CMK (cell line): ENCODE data around the gene BIVM.

ENCODE experiments used
- DNase-seq: peaks from one replicate; pipeline ENCODE4 v3.0.0-alpha.2; 2010; ENCODE audit warnings: low read depth

Gene BIVM

DNA sequence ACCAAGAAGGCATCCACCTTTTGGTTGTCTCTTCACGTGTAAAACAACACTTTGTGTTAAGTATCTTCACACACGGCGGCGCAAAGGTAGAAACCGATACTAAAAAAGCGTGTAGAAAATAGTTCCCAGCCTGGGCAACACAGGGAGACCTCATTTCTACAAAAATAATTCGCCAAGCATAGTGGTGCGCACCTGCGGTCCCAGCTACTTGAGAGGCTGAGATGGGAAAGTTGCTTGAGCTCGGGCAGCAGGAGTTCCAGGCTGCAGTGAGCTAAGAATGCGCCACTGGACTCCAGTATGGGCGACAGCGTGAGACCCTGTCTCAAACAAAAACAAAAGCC is 46.3 kb downstream of the BIVM start:
- DNase-seq: no peak

DNA sequence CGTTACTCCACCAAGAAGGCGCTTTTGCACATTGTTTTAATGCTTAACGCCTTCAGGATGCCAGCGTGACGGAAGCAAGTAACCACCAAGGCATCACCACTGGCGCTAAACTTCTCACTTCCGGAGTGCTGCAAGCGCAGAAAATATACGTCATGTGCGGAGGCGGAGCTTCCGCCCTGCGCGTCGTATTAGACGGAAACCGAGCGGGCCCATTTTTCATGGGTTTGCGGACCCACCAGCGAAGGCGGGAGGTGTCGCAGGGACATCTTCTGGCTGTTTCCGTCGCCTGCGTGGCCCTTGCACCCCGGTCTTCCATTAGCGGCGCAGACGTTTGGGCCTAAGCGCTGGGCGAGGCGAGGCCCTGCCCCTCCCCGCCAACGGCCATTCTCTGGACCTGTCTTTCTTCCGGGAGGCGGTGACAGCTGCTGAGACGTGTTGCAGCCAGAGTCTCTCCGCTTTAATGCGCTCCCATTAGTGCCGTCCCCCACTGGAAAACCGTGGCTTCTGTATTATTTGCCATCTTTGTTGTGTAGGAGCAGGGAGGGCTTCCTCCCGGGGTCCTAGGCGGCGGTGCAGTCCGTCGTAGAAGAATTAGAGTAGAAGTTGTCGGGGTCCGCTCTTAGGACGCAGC is 46.8 kb downstream of the BIVM start, which contains the start of gene ERCC5:
ERCC5 (plus strand) TSS at position 403 of the 631 bp plus-strand sequence. CDS start 235 bp downstream, outside the sequence.
- peak; percentile 92 for DNase-seq

DNA sequence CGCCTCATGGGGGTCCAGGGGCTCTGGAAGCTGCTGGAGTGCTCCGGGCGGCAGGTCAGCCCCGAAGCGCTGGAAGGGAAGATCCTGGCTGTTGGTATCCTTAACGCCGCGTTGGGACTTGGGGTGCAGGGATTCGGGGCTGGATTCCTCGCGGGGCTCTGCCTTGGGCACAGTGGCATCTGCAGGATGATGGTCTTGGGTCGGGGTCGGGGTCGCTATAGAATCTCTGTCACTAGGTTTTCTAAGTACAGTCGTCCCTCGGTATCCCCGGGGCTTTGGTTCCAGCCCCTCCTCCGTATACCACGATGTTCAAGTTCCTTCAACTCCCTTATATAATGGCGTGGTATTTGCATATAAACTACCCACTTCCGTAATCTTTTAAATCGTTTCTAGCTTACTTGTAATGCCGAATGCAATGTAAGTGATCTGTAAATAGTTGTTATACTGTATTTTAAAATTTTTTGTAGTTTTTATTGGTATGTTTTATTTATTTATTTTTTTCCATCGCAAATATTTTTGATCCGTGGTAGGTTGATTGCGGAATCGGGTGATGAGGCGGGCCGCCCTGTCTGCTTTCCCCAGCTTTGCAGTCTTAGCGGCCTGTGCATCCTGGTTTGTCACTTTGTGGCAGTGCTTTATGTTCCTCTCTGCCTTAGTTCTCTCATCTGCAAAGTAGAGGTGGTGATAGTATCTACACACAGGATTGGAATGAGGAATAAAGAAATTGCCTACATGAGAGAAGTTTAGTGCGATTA is 47.5 kb downstream of the BIVM start:
- DNase-seq: no peak

DNA sequence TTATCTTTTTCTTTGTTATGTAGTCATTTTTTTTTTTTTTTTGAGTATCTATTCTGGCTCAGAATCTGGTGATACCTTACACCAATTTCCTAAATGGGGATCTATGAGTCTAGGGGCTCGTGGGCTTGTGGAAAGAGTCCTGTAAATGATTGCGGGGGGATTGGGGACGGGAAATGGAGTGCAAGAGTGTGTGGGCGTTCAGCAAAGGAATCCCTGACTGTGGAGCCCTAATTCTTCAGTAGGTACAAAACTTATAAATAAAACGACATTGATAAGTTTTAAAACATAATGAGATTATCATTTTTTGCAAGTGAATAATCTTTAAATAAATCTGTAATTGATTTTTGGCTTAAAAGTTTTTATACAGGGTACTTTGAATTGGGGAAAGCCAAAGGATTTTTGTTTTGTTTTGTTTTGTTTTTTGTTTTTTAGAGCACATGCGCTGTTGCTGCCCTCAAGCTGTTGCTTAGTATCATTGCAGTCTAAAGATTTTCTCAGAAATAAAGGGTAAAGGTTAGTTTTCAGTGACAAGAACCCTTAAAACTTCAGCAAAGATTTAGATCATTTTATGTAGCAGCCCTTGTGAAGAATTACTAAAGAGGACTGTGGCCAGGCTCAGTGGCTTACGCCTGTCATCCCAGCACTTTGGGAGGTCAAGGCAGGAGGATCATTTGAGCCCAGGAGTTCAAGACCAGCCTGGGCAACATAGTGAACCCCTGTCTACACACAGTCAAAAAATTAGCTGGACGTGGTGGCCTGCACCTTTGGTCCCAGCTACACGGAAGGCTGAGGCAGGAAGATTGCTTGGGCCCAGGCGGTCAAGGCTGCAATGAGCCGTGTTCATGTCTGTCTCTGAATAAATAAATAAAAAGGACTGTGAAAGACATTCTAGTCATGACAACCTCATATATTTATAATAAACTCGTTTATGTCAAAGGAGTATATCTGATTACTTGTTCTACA is 48.6 kb downstream of the BIVM start:
- DNase-seq: no peak

DNA sequence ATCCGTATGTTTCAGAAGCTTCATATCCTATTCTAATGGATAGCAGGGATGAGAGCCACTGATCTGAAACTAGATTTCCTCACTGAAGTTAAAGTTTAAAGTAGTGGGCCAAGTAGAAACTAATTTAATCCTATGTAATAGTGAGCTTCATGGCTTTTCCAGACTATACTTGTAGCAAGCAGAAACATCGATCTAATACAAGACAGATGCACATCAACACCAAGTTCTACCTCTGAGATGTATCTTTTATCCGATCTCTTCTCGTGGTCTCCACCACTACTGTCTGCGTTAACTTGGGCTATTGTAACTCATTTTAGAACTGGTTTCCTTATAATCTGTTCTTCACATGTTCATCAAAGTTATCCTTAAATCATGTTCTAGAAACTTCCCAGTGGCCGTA is 50.0 kb downstream of the BIVM start:
- no peak for DNase-seq

DNA sequence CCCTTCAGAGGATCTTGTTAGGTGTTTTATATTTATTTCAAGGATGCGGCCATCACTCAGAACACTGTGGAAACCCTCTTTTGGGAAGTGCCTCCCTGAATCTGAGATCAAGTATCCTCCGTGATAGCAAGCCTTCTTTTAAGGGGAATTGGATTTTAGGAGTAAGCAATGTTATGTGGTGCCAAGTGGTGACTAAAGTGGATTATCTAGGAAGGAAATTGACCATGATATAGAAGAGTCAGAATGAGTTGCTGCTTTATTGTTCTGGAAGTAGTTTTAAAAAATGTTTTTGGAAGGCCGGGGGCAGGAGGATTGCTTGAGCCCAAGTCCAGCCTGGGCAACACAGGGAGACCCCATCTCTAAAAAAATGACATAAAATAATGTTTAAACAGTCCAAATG is 53.6 kb downstream of the BIVM start:
- DNase-seq: no peak

DNA sequence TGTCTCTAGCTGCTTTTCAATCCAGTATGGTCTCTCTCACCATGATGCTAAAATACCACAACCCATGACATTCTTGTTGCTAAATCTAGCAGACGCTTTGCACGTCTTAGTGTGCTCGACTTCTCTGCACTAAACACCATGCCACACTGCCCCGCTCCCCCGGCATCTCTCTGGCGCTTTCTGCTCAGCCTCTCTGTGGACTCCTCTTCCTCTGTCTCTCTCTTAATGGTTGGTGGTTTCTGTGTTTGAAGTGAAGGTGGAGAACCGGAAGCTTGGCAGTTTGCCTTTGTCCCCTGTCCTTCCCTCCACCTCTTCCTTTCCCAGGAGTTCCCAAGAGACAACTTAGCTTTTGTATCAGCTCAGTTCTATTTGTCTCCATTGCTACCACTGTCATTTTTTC is 55.8 kb downstream of the BIVM start:
- DNase-seq: no peak

DNA sequence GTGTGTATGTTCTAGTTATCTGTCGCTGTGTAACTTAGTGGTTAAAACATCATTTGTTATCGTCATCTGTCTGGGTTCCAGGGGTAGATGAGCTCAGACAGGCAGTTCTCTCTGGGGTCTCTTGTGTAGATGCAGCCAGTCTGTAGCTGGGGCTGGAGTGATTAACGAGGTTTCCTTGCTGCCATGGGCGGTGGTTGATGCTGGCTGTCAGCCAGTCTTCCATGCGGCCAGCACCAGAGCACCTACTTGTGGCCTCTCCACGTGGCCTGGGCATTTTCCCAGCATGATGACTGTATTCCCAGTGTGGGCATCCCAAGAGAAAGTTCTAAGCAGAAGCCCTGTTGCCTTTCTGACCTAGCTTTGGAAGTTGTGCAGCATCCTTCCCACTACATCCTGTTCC is 57.6 kb downstream of the BIVM start:
- DNase-seq: no peak

DNA sequence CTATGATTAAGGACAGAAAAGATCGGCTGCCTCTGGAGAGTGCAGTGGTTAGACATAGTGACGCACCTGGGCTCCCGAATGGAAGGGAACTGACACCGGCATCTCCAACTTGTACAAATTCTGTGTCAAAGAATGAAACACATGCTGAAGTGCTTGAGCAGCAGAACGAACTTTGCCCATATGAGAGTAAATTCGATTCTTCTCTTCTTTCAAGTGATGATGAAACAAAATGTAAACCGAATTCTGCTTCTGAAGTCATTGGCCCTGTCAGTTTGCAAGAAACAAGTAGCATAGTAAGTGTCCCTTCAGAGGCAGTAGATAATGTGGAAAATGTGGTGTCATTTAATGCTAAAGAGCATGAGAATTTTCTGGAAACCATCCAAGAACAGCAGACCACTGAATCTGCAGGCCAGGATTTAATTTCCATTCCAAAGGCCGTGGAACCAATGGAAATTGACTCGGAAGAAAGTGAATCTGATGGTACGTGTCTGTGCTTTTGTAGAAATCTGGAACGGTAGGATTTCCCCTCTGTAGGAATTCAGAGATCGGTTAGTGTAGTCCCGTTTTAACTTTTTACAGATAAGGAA is 63.8 kb downstream of the BIVM start:
- no peak for DNase-seq

DNA sequence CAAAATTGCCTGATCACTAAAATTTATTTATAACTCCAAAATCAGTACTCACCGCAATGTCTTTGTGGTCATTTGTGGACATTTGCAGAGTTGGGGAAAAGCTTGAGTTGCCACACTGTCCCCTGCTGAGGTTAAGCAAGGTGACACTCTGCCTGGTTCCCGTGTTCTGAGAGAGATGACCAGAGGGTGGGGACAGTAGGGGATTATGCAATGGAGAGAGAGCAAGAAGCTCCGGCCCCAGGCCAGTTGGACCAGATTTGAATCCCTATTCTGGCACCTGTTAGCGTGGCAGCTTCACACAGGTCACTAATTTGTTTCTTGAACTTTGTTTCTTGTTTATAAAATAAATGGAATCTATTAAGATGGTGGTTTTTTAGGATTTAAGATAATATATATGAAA is 64.7 kb downstream of the BIVM start:
- DNase-seq: no peak

DNA sequence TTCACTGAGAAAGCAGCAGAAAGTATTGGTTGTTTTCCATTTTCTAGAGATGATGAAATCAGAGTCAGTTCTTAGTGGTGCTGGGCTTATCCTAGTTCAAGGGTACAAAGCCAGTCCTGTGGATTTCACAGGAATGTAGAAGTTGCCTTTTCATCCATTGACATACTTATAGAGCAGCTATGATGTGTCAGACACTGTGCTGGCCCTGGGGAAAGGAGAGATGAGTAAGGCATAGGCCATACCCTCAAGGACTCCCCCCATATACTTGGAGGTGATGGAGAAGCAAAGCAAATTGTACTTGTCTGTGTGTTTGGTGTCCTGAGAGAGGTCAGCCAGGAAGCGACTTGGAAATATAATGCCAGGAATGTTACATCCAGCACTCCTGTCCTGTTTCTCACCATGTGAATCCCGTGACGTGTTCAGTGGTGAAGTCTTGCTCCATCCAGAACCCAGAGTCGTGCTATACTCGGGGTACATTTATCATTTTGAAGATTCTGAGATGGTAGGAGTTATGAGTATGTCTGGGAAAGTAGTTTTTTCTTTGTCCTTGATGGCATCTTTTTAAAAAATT is 69.5 kb downstream of the BIVM start:
- DNase-seq: no peak

DNA sequence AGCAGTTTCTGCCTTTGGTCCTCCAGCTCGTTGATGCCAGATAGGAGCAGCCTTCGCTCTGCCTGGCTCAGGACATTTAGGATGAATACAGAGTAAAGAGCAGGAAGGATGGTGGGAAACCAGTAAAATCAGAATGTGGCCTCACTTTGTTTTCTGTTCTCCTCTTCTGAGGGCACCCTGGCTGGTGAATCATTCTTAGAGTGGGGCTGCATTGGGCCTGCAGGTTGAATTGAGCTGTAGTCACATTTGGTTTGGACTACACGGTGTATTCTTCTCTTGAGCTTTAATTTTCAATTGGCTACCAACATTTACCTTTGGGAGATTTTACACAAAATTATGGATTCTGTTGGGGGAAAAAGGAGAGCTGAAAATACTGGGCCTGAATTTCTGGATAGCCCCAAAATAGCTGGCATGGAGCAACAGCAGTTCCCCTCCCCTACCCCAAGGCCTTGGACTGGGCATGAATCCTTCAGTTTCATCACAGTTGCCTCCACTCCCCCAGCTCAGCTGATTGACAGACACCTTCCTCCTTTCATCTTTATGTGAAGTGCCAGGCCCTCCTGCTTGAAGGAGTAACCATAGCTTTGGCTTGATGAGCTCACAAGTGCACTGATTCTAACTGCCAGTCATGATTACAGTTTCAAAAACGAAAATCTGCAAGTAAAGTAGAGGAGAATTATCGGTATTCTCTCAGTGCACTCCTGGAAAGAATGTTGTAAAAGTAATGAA is 71.2 kb downstream of the BIVM start:
- DNase-seq: no peak

DNA sequence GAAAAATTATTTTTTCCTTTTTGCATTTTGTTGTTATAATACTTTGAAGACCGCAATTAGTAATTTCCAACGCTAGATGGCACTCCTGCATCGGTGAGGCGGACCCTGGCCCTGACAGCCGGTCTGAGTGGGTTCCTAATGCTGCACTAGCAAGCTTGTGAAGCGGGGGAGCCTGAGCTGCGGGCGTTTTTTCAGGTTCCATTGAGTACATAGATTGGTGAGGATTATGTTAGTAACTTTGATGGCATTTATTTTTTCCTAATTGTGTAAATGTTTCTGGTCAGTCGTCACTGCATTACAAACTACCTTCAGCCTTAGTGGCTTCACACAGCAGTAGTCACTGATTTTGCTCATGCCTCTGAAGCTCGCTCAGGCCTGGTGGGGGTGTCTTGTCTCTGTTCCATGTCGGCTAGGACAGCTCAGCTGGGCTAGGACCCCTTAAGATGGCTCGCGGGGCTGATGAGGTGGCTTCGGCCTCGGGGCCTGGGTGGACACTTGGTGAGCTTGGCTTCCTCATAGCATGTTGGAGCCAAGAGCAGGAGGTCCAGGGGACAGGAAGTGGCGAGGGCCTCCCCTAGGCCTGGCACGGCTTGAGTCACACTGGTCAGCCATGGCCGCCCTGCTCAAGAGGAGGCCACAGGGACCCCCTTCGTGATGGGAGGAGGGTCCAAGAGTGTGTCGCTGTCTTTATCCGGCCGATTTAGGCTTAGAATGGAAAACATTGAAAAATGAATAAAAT is 71.9 kb downstream of the BIVM start:
- no peak for DNase-seq

DNA sequence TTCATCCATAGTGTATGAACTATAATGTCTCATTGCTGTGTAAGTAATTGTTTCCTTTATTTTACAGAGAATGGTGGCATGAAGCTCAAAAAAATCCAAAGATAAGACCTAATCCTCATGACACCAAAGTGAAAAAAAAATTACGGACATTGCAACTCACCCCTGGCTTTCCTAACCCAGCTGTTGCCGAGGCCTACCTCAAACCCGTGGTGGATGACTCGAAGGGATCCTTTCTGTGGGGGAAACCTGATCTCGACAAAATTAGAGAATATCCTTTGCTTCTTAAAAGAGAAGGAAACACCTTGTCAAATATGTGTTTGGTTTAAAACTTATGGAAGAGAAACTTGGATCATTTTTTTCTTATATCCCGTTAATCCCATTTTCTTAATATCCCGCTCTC is 73.2 kb downstream of the BIVM start:
- no peak for DNase-seq

DNA sequence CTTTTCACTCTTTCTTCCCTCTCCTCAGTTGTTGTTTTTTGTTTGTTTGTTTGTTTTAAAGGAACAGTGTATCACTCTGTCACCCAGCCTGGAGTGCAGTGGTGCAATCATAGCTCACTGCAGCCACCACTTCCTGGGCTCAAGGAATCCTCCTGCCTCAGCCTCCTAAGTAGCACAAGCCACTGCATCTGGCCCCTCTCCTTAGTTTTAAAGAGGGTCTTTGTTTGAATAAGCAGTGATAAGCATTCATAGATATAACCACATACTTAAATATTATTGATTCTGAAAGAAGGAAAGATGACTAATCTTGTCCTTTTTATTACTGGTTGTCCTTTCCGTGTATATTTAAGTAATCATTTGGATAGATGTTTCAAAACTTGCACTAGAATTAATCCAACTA is 73.6 kb downstream of the BIVM start:
- no peak for DNase-seq

DNA sequence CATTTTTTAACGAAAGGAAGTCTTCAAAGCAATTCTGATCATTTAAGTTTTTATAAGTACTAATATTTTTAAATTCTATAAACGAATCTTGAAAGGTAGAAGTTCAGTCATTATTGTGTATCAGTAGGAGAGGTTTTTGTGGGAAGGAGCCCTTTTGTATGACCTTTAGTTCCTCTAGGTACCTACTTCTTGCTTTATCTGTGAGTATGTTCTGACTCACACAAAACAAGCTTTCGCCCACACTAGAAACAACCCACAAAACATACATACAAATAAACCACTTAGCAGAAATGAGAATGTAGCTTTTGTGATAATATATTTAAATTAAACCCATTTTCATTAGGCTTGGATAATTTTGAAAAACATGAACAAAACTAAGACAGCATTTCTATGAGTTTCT is 74.7 kb downstream of the BIVM start:
- no peak for DNase-seq

DNA sequence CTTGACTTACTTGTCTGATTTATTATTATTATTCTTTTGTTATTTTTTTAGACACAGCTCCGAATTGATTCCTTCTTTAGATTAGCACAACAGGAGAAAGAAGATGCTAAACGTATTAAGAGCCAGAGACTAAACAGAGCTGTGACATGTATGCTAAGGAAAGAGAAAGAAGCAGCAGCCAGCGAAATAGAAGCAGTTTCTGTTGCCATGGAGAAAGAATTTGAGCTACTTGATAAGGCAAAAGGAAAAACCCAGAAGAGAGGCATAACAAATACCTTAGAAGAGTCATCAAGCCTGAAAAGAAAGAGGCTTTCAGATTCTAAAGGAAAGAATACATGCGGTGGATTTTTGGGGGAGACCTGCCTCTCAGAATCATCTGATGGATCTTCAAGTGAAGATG is 76.3 kb downstream of the BIVM start:
- no peak for DNase-seq

DNA sequence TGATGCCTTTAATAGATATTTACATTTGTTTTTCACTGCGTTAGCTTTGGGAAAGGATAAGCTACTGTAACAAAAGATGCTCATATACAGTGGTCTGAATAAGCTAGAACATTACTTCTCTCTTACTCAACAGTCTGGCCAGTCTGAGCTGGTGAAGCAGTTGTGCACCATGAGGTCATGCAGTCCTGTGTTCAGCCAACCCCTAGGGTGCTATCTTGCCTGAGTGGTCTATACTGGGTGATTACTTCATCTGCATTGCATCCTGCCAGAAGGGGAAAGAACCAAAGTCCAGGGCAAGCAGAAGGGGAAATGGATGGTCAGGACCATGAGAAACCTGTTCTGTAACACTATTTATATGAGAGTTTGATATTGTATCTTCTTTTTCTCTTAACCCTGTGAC is 78.4 kb downstream of the BIVM start:
- no peak for DNase-seq

DNA sequence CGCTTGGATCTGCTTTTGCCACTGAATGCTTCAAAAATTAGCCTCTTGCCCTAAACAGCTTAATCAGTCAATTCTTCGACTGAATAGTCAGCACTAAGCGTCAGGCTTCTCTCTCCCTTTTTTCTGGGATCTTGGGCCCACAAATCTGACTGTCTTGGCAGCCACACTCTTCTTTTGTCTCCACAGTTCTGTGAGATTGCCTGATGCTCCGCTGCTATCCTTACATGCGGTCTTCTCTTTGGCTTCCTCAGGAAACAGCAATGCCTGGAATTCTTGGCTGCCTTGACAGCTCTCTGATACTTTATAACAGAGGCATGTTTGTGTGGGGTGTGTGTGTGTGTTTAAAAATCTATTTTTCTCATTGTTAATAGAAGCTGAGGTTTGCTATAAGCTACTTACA is 79.6 kb downstream of the BIVM start:
- no peak for DNase-seq

DNA sequence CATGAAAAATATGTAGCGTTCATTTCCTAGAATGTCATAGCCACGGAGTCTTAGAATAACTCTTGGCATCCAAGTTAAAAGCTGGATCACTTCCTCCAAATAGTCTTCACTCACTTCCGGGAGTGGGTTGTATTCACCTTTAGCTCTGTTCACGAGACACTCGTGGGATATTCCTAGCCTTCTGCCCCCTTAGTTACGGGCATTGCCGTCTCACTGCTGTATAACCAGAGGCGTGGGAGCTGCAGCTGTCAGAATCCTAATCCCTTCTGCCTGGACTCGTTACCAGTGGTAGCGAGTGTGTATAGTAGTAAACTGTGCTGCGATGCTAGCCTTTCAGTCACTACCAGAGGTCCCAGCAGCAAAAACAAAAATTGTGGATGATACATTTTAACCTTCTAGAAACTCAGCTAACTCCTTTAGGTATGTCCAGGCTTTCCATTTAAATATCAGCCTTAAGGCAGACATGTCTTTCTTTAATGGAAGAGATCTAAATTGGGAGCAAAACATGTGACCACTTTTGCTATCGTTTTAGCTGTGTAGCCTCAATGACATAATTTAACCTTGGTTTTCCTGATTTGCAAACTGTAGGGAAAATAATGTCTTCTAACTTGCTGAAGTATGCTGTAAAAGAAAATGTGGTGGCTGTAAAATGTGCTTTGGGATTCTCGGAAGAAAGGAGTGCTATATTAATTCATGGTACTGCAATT is 81.0 kb downstream of the BIVM start:
- no peak for DNase-seq
